ENCODE results near the gene ANO5.
A peak's percentile ranks its signal among the peaks of the same experiment; 100 is the strongest.
"Not testable (repeated sequence)": the region's sequence is repeated elsewhere in the genome, so short reads cannot be mapped to it uniquely, and the experiment has no call there.

ANO5 gene

DNA sequence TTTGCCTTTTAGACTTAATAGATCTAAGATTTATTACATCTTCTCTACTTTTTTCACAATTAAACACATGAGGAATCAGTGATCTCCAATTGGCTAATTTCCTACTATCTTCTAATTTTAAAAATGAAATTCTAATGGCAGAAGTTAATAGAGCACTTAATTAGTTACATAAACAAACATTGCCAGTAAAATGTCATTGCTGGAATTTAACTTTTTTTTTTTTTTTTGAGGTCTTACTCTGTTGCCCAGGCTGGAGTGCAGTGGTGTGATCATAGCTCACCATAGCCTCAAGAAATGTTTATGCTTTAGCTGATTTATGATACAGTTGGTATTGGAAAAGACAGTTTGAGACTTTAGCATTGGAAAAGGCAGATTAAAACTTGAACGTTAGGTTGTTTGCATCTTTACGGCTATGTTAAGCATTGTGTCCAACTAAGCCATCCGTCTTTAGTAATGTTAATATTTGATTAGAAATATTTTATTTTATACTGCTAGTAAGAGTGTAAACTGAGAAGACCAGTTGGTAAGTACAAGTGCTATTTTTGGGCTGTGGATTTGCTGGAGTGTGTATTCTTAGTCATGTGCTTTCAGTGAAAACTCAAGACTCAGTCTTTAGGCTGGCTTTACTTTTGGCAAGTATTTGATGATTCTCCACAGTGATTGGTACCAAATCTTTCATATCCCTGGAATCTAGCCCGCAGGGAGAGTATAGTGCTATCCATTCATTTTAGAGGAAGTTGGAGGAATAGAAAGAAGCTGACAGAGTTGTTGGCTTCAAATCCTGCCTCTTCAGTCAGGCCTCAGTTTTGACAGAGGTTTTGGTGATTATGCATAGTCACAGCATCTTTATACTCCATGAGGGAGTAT is 4.5 kb downstream of the ANO5 start:
- H3K4me3 ChIP-seq (ENCODE audit: low read length): no peak overlapping the region
- DNase-seq (ENCODE audit: low read depth, low spot score): no peak

DNA sequence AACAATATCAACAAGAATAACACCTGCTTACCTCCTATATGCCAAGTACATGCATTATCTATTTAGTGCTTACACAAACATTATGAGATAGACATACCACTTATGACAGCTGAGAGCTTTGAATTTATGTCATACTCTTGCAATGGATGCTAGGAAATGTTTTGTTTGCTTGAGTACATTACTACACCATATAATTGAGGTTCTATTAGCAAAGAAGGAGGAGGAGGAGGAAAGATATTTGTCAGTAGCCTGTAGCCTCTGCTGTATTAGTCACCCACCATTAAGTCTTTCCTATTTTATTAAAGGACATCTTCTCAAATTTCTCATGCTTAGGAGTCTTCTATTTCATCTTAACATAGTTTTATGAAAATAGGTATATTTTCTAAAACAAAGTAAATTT is 6.4 kb downstream of the ANO5 start:
- H3K4me3 ChIP-seq (ENCODE audit: low read length): no peak overlapping the region
- DNase-seq (ENCODE audit: low read depth, low spot score): no peak

DNA sequence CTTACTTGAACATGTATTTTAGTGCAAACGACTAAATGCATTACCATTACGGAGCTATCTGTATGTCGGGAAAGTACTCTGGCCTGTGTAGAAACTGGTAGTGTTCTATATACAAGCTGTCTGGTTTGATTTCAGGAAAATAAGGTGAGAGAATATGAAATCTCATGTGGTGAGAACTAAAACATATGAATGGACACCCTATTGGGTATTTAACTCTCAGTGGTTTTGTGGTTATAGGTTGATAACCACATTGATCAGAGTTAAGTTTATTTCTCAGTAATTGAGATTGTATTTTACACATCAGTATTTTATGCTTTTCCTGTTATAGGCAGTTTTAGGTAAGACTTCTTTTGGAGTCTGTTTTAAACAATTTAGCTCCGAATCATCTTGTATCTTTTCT is 10.4 kb downstream of the ANO5 start:
- no peak overlapping the region for H3K4me3 ChIP-seq (ENCODE audit: low read length)

DNA sequence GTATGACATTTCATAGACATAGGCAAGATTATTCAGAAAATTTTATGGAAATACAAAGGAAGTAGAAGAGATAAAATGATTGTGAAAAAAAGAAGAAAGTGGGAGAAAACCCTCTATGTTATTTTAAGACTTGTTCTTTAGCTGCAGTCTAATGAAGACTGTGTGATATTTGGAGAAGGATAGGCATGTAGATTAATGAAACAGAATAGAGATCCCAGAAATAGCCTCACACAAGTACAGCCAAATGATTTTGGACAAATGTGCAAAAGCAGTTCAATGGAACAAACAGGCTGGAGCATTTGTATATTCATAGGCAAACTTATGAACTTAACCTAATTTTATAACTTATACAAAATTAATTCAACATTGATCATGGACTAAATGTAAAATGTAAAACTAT is 14.3 kb downstream of the ANO5 start:
- H3K4me3 ChIP-seq (ENCODE audit: low read length): no peak overlapping the region
- DNase-seq (ENCODE audit: low read depth, low spot score): no peak

More for the DNA sequence above, 10.4 kb downstream of the ANO5 start:
- no peak for DNase-seq (ENCODE audit: low read depth, low spot score)

DNA sequence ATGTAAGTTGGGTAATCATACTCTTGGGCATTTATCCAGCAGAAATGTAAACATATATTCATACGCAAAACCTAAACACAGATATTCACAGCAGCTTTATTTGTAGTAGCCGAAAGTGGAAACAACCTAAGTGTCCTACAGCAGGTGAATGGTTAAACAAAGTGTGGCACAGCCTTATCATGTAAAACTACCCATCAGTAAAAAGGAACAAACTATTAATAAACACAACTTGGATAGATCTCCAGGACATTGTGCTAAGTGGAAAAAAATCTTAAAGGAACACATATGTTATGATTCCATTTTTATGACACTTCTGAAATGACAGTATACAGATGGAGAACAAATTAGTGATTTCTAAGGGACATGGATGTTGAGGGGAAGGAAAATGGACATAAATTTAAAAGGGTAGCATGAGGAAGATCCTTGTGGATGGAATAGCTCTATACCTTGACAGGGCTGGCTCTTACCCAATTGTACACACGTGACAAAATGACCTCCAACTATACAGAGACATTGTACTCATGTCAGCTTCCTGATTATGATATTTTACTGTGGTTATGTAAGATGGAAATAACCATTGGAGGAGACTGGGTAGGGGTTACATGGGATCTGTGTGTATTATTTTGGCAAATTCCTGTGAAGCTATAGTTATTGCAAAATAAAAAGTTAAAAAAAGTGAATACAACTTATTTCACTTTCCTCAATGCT is 15.4 kb downstream of the ANO5 start:
- no peak for DNase-seq (ENCODE audit: low read depth, low spot score)

DNA sequence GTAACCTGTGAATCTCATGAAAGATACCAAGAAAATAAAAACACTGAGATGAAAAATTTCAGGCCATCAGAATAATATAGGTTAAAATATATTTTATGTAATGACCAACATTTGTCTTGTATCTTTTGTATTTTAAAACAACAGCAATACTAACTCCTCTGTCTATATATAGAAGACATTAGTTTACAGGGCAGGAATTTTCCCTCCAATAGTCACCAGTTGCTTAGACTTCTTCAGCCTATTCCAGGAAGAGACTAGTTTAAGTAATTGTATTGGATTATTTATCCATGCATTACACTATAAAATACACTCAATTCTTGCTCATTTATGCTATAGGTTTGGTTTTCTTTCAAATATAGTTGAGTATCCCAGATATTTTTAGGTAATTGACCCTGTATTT is 24.1 kb downstream of the ANO5 start:
- H3K4me3 ChIP-seq (ENCODE audit: low read length): no peak overlapping the region

More for the DNA sequence above, 15.4 kb downstream of the ANO5 start:
- H3K4me3 ChIP-seq (ENCODE audit: low read length): no peak overlapping the region

DNA sequence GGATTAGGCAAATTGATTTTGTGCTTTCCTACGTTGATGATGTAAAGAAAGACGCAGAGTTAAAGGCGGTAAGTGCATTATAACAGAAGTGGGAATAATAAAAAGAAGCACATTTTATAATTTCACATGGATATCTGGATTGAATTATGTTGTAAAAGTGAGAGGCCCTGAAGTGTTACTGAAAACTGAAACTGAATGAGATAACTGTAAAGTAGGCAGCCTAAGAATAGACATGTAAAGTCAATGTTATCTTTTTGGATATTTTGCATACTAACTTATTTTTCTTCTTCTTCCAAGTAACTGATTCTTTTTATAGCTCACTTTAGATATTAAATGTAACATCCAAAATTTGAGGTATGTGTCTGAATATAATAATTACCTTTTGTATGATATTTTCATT is 28.3 kb downstream of the ANO5 start:
- DNase-seq (ENCODE audit: low read depth, low spot score): no peak
- no peak overlapping the region for H3K4me3 ChIP-seq (ENCODE audit: low read length)

More for the DNA sequence above, 24.1 kb downstream of the ANO5 start:
- DNase-seq (ENCODE audit: low read depth, low spot score): no peak

DNA sequence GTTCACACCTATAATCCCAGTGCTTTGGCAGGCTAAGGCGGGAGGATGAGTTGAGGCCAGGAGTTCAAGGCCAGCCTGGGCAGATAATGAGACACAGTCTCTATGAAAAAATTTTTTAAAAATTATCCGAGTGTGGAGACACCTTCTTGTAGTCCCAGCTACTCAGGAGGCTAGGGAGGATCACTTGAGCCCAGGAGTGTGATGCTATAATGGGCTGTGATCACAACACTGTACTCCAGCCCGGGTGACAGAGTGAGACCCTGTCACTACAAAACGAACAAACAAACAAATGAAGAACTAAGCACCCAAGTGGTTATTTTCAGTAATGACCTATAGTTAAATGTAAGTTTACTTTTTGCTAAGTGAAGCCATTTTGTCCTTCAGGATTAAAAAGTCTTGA is 32.3 kb downstream of the ANO5 start:
- no peak for DNase-seq (ENCODE audit: low read depth, low spot score)
- no peak overlapping the region for H3K4me3 ChIP-seq (ENCODE audit: low read length)

DNA sequence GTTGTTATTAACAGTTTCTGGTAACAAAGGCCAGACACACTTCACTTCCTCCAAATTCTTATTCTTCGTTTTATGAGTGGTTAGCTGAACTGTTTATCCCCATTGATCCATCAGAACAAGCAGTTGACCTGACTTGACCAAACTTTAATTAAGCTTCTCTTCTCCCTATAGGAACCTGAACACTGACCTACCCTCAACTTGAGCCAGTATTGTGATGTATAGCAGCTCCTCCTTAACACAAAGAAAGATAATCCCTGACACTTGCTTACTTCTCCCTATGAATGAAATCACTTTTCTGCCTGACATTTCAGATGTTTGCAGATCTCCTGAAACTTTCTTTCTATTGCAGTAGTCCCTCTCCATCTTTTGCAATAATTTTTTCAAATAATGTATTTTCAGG is 41.9 kb downstream of the ANO5 start:
- H3K4me3 ChIP-seq (ENCODE audit: low read length): no peak overlapping the region

DNA sequence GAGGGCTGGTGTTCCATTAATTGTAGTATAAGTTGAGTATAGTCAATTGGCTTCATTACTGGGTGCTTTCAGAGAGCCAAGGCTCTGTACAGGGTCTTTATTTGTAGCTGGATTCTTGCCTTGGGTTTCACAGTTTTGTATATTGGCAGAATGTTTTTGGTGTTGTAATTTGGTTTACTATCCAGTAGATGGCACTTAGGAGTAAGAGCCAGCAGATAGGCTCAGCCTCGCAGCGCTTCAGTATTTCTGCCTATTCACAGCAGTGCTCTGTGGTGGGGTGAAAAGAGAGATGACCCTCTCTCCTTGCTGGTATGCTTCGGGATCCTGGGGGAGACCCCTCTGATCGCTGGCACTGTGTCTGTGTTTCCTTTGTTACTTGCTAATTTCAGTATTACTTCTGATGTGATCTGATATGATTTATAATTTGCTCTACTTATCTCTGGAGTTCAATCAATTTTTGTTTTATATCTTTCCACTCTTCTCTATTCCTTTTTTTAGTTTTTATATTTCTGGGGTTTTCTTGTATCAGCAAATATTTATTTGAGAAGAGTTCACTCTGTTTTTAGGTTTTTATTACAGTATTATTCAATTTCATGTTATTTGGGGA is 52.2 kb downstream of the ANO5 start:
- peak; percentile 30 for DNase-seq (ENCODE audit: low read depth, low spot score)
- no peak overlapping the region for H3K4me3 ChIP-seq (ENCODE audit: low read length)

More for the DNA sequence above, 41.9 kb downstream of the ANO5 start:
- DNase-seq (ENCODE audit: low read depth, low spot score): no peak

DNA sequence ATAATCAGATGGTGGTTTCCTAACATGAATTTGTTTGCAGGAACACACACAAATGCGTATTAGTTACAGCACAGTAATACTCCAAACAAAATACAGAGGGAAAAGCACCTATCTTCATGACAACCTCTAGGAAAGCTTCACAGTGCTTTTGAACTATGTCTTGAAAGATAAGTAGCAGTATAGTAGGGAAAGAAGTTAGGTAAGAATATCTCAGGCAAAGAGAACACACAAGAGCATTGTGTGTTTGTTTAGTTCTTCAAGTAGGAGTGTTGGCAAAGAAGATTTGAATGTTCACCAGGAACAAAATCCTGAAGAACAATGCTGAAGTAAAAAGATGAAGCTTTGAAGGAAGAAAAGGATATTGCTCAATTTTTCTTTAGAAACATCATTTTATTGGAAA is 54.1 kb downstream of the ANO5 start:
- no peak for DNase-seq (ENCODE audit: low read depth, low spot score)
- H3K4me3 ChIP-seq (ENCODE audit: low read length): no peak overlapping the region

DNA sequence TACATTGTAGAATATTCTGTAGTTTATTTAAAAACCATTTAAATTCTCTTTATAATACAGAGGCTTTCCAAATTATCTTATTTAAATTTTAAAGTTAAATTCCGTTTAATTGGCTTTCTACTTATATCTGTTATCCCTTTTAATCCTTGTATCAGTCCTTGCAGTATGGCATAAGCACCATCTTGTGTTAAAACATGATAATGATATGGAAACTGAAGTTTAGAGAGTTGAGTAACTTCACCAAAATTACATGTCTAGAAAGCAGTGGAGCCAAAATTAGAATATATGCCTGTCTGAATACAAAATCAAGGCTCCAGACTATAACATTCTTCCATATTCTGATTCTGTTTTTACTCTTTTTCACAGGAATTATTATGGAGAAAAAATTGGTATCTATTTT is 57.0 kb downstream of the ANO5 start:
- DNase-seq (ENCODE audit: low read depth, low spot score): no peak
- H3K4me3 ChIP-seq (ENCODE audit: low read length): no peak overlapping the region

DNA sequence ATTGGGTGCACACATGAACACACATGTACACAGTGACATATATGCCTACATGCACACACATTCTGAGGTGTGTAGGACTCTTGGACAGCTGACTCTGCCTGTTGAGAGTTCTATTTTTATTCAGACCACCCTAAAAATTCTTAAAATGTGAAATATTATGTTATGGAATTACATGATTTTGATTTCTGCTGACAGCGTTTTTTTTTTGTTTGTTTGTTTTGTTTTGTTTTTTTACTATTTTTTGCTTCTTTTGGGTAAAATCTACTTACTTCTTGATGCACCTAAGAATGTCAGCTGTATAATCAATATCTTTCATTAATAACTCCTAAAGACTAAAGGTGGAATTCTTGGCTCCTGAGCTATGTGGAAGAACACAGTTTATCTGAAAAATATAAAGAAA is 64.0 kb downstream of the ANO5 start:
- no peak for DNase-seq (ENCODE audit: low read depth, low spot score)
- H3K4me3 ChIP-seq (ENCODE audit: low read length): no peak overlapping the region

DNA sequence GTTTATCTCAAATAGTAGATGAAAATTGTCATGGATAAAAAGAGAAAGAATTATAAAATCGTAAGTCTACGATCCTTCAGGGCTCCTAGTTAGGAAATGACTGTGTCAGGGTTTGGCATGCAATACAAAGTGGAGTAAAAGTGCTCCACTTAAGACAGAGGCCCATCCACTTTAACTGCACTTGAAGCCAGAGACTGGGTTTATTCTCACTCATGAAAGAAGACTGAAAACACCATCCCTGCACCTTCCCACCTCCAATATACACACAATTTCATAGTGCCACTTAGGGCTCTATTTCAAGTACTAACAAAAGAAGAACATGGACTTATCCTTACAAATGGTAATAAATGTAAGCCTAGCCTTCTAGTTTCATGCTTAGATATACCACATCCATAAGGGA is 70.7 kb downstream of the ANO5 start:
- no peak overlapping the region for H3K4me3 ChIP-seq (ENCODE audit: low read length)
- DNase-seq (ENCODE audit: low read depth, low spot score): no peak

DNA sequence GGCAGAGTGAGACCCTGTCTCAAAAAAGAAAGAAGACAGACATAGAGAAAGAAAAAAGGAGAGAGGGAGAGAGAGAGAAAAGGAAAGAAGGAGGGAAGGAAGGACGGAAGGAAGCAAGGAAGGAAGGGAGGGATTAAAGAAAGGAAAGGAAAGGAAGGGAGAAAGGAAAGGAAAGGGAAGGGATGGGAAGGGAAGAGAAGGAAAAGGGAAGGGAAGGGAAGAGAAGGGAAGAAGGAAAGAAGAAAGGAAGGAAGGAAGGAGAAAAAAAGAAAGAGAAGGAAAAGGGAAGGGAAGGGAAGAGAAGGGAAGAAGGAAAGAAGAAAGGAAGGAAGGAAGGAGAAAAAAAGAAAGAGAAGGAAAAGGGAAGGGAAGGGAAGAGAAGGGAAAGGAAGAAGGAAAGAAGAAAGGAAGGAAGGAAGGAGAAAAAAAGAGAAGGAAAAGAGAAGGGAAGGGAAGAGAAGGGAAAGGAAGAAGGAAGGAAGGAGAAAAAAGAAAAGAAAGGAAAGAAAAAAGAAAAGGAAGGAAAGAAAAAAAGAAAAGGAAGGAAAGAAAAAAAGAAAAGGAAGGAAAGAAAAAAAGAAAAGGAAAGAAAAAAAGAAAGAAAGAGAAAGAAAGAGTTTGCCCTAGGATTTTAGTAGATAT is 76.2 kb downstream of the ANO5 start:
- not testable (repeated sequence) for DNase-seq (ENCODE audit: low read depth, low spot score); H3K4me3 ChIP-seq (ENCODE audit: low read length)

DNA sequence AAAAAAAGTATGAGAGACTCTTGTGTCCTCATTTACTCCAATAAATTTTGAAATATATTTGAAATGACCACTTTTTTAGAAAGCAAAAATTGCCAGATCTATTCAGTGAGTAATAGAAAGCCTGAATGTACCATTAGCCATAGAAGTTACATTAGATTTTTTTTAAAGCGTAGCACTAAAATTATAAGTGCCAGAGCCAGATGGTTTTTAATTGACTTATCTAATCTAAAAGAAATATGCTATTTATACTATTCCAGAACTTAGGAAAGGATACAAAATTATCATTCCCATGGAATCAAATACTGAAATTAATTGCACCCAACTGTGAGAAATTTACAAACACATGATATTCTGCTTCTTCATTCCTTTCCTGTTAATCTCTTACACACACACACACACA is 80.9 kb downstream of the ANO5 start:
- DNase-seq (ENCODE audit: low read depth, low spot score): no peak
- no peak overlapping the region for H3K4me3 ChIP-seq (ENCODE audit: low read length)

DNA sequence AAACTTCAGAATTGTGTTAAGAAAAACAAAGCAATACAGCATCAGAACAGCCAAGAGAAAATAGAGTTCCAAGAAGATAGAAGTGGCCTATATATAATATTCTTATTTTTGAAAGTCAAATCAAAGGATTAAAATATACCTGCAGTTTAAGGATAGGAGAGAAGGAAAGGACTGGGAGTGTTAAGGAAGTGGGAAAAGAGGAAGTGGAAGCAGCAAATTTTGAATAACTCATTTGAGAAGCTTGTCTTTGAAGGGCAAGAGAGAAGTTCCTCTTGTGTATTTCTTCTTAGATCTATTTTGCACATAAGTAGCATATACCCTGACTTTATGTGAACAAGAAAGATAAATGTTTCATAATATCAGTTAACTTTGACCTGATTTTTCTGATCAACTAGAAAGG is 82.7 kb downstream of the ANO5 start:
- DNase-seq (ENCODE audit: low read depth, low spot score): no peak
- H3K4me3 ChIP-seq (ENCODE audit: low read length): no peak overlapping the region

DNA sequence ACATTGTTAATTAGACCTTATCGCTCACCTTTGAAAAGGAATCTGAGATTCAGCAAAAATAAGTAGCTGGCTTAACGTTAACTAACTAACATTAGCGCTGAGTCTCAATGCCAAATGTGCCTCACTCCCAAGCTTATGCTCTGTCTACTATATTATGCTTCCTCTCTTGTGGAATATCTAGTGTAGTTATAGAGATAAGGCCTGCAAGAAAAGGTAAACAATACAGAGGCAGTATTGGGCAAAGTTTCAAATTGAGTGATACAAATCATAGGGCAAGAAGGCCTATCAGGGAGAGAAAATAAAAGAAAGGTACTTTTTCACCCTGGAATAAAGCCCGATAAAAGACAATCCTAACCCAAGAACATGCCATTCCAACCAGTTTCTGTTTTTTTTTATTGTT is 83.7 kb downstream of the ANO5 start:
- H3K4me3 ChIP-seq (ENCODE audit: low read length): no peak overlapping the region
- DNase-seq (ENCODE audit: low read depth, low spot score): no peak

DNA sequence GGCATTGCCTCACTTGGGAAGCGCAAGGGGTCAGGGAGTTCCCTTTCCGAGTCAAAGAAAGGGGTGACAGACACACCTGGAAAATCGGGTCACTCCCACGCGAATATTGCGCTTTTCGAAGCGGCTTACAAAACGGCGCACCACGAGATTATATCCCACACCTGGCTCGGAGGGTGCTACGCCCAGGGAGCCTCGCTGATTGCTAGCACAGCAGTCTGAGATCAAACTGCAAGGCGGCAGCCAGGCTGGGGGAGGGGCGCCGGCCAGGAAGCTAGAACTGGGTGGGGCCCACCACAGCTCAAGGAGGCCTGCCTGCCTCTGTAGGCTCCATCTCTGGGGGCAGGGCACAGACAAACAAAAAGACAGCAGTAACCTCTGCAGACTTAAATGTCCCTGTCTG is 92.1 kb downstream of the ANO5 start:
- H3K4me3 ChIP-seq (ENCODE audit: low read length); DNase-seq (ENCODE audit: low read depth, low spot score): not testable (repeated sequence)

DNA sequence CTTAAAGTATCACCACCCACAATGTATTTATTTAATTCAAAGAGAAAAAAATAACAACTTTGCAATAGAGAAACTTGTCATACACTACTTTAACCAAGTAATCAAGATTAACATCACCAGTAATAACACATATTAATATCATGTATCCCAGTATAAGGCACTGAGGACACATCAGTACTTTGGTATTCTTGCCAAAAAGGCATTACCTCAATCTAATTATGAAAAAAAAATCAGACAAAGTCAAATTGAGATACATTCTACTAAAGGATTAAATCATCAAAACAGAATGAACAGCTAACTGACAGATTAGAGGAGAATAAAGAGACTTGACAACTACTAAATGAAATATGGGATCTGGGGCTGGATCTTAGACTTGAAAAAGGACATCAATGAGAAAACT is 109.5 kb downstream of the ANO5 start:
- DNase-seq (ENCODE audit: low read depth, low spot score): no peak
- no peak overlapping the region for H3K4me3 ChIP-seq (ENCODE audit: low read length)

All from Jurkat, Clone E6-1 (cell line).